HepG2 (cell line): Measurements from ENCODE around the gene ZFHX3. TPM values are rescaled to one million over a fixed set of nuclear protein-coding genes. Genes with fewer than 3 reads are reported as not detected.

Source experiments
- AGO1 ChIP-seq: fragments of 200-400 bp; formaldehyde crosslinking; IDR thresholded peaks from 2 replicates; pipeline ENCODE4 v1.6.1; 2017; ENCODE audit warnings: mild to moderate bottlenecking, low read depth, low read length, moderate library complexity; ENCODE audit not compliant: poor library complexity, severe bottlenecking
- AKAP8 ChIP-seq: sonication (generic); formaldehyde crosslinking; IDR thresholded peaks from 2 replicates; pipeline ENCODE4 v1.5.1; 2020; ENCODE audit warnings: mild to moderate bottlenecking, missing genetic modification reagents
- ELF3 ChIP-seq: IDR thresholded peaks from 2 replicates; pipeline ENCODE4 v1.6.1; 2016; ENCODE audit warnings: missing genetic modification reagents, missing compliant biosample characterization
- FOSL2 ChIP-seq: sonication (generic); formaldehyde crosslinking; IDR thresholded peaks from 2 replicates; pipeline ENCODE4 v1.4.0; 2020; ENCODE audit warnings: missing genetic modification reagents
- FOXP1 ChIP-seq, 2 experiments: fragments of 450-650 bp in 1 of 2; IDR thresholded peaks; 2 replicates each; pipeline ENCODE4 v1.6.1; 2017 to 2018; ENCODE audit warnings: antibody characterized with exemption in 1 of 2
- HMG20A ChIP-seq: IDR thresholded peaks from 2 replicates; pipeline ENCODE4 v1.6.1; 2016; ENCODE audit warnings: borderline replicate concordance
- JUND ChIP-seq: sonication (generic); formaldehyde crosslinking; IDR thresholded peaks from 2 replicates; pipeline ENCODE4 v1.8.0; 2022; ENCODE audit warnings: mild to moderate bottlenecking, missing genetic modification reagents
- KAT8 ChIP-seq: IDR thresholded peaks from 2 replicates; pipeline ENCODE4 v1.6.1; 2016; ENCODE audit warnings: missing genetic modification reagents, missing compliant biosample characterization
- NR2F6 ChIP-seq, 2 experiments: IDR thresholded peaks; 2 replicates each; pipeline ENCODE4 v1.6.1; 2016; ENCODE audit warnings: antibody characterized with exemption in 1 of 2, mild to moderate bottlenecking in 1 of 2
- ZFP82 ChIP-seq: sonication (generic); formaldehyde crosslinking; IDR thresholded peaks from 2 replicates; pipeline ENCODE4 v1.5.1; 2020; ENCODE audit warnings: mild to moderate bottlenecking, missing genetic modification reagents, borderline replicate concordance
- ZNF225 ChIP-seq: sonication (generic); formaldehyde crosslinking; IDR thresholded peaks from 2 replicates; pipeline ENCODE4 v1.4.0; 2020; ENCODE audit warnings: mild to moderate bottlenecking, missing genetic modification reagents
- ZNF234 ChIP-seq: sonication (generic); formaldehyde crosslinking; conservative IDR thresholded peaks from 2 replicates; pipeline ENCODE4 v1.5.1; 2020; ENCODE audit warnings: mild to moderate bottlenecking, missing genetic modification reagents
- ZNF292 ChIP-seq: sonication (generic); formaldehyde crosslinking; IDR thresholded peaks from 2 replicates; pipeline ENCODE4 v1.8.1; 2022; ENCODE audit warnings: mild to moderate bottlenecking, low read depth, missing genetic modification reagents, borderline replicate concordance
- ZNF484 ChIP-seq: sonication (generic); formaldehyde crosslinking; IDR thresholded peaks from 2 replicates; pipeline ENCODE4 v1.5.1; 2020; ENCODE audit warnings: mild to moderate bottlenecking, low read depth, missing genetic modification reagents, borderline replicate concordance
- ZNF574 ChIP-seq: sonication (generic); formaldehyde crosslinking; IDR thresholded peaks from 2 replicates; pipeline ENCODE4 v1.4.0; 2020; ENCODE audit warnings: missing genetic modification reagents
- ZNF615 ChIP-seq: sonication (generic); formaldehyde crosslinking; IDR thresholded peaks from 2 replicates; pipeline ENCODE4 v1.5.0; 2020; ENCODE audit warnings: mild to moderate bottlenecking, missing genetic modification reagents, borderline replicate concordance
- ZNF879 ChIP-seq: sonication (generic); formaldehyde crosslinking; IDR thresholded peaks from 2 replicates; pipeline ENCODE4 v1.8.1; 2023; ENCODE audit warnings: missing genetic modification reagents
- ZSCAN30 ChIP-seq: sonication (generic); formaldehyde crosslinking; IDR thresholded peaks from 2 replicates; pipeline ENCODE4 v1.5.0; 2020; ENCODE audit warnings: mild to moderate bottlenecking, missing genetic modification reagents
- polyA plus RNA-seq, 8 experiments: library from polyadenylated mRNA; depleted of rRNA in 3 of 8; stranded (reverse) in 7 of 8; unstranded in 1 of 8; fragments of >200 nt; fragmentation: Illumina TruSeq in 4 of 8; extraction: Trizol in 4 of 8; gene quantifications; 2 replicates each; pipeline versions ENCODE4 v1.2.1 to v1.2.3, GENCODE V29; 2011 to 2016; ENCODE audit warnings: low read depth in 4 of 8, missing spikeins in 1 of 8, mixed read lengths in 1 of 8; ENCODE audit not compliant: insufficient read depth in 1 of 8
- total RNA-seq, 5 experiments: library from RNA; depleted of rRNA; stranded (reverse); fragments of >200 nt; fragmentation: Illumina TruSeq; extraction: Trizol; gene quantifications; 2 replicates each; pipeline ENCODE4 v1.2.3, GENCODE V29; 2016; ENCODE audit warnings: low read depth in 1 of 5
- TF ChIP-seq, protein P1 (sequence below): sonication (generic); formaldehyde crosslinking; IDR thresholded peaks from 2 replicates; pipeline ENCODE4 v1.4.0; 2020; ENCODE audit warnings: mild to moderate bottlenecking, missing genetic modification reagents

ZFHX3 gene
- total and polyA plus RNA-seq, 2 of the 13 experiments (the other 11 are each of a cell fraction or from before 2014, with no cell fraction given): 5.0 to 6.0 TPM

DNA sequence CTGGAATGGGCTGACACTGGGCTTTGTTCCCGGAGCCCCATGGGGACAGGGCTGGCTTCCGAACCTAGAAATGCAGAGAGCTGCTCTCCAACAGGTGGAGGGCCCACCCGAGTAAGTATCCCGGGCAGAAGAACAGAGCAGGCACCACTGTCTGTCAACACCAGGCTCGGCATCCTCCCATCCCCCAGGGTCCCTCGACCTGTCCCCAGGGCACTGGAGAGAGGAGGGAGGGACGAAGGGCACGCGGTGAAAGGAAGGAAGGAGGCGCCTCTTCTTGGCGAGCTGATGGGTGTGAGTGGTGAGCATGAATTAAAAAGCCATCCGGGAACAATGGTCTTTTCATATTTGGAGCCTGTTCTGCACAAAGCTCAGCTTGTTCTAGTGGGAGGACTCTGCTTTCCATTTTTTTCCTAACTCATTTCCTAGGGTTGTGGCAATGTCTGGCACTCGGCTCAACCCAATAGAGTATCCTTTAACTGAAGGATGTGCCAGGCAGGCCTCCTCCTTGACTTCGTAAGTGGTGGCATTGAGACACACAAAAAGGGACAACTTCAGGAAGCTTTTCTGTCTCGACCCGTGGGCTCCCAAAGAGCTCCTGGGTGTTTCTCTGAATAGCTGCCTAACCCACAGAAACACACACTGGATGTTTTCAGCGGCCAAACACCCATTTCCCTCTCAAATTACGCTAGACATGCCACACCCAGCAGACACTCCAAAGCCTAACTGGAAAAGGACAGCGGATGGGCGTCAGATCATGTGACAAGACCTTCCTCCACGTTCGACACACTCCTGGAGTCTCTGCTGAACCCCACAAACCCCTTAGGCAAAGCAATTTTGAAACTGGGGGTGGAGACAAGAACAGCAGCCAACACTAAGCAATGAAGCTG is 47.7 kb downstream of the ZFHX3 start (continued):
- TF ChIP-seq, protein P1, sequence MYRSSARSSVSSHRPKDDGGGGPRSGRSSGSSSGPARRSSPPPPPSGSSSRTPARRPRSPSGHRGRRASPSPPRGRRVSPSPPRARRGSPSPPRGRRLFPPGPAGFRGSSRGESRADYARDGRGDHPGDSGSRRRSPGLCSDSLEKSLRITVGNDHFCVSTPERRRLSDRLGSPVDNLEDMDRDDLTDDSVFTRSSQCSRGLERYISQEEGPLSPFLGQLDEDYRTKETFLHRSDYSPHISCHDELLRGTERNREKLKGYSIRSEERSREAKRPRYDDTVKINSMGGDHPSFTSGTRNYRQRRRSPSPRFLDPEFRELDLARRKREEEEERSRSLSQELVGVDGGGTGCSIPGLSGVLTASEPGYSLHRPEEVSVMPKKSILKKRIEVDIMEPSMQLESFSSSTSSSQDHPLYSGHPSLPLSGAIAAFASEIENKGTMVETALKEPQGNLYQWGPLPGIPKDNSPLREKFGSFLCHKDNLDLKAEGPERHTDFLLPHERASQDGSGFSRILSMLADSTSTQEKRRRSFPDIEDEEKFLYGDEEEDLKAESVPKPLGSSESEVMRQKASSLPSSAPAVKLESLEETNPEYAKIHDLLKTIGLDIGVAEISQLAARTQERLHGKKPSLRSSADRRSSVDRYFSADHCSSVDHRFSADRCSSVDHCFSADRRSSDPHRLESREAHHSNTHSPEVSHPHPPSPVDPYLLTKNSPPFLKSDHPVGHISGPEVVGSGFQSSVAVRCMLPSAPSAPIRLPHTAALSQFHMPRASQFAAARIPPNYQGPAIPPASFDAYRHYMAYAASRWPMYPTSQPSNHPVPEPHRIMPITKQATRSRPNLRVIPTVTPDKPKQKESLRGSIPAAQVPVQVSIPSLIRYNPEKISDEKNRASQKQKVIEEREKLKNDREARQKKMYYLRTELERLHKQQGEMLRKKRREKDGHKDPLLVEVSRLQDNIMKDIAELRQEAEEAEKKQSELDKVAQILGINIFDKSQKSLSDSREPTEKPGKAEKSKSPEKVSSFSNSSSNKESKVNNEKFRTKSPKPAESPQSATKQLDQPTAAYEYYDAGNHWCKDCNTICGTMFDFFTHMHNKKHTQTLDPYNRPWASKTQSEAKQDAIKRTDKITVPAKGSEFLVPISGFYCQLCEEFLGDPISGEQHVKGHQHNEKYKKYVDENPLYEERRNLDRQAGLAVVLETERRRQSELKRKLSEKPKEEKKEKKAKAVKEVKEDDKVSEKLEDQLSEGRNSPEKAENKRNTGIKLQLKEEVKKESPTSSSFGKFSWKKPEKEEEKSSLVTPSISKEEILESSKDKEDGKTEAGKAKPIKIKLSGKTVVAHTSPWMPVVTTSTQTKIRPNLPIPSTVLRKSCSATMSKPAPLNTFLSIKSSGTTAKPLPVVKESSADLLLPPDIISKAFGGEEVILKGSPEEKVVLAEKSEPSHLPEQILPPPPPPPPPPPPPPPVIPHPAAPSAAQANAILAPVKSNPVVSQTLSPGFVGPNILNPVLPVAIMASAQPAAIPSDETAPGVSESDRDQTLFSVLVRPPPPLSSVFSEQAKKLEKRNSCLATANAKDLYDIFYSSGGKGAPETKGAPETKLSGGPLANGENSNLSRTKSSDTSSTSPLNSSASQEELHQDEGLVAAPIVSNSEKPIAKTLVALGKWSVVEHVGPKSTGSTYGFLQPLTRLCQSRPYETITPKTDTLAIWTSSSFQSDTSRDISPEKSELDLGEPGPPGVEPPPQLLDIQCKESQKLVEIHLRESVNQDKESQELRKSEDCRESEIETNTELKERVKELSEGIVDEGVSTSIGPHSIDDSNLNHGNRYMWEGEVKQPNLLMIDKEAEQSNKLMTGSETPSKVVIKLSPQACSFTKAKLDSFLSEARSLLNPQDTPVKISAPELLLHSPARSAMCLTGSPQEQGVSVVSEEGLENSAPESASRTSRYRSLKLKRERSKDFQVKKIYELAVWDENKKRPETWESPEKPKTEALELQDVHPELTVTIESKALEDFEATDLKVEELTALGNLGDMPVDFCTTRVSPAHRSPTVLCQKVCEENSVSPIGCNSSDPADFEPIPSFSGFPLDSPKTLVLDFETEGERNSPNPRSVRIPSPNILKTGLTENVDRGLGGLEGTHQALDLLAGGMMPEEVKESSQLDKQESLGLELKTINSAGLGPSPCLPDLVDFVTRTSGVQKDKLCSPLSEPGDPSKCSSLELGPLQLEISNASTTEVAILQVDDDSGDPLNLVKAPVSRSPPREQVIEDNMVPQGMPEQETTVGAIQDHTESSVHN (CRISPR knock-in tag): no peak; the same call in 1 of the 2 replicates
- no peak for TF ChIP-seq HMG20A (CRISPR knock-in tag)
- peak; percentile 63 for TF ChIP-seq NR2F6 (IDR thresholded peaks at IDR 0.05)
- peak; percentile 80 for TF ChIP-seq NR2F6 (CRISPR knock-in tag; IDR thresholded peaks at IDR 0.05)
- TF ChIP-seq ELF3 (CRISPR knock-in tag): peak; percentile 43; the same call in 1 of the 2 replicates
- TF ChIP-seq AGO1: no peak
- TF ChIP-seq AKAP8 (CRISPR knock-in tag): no peak; the same call in 1 of the 2 replicates
- TF ChIP-seq FOXP1 (IDR thresholded peaks at IDR 0.05): no peak
- TF ChIP-seq FOXP1 (CRISPR knock-in tag; IDR thresholded peaks at IDR 0.05): 0 out of 2 replicates have a peak, but pooled peaks have one; percentile 21
- TF ChIP-seq ZNF484 (CRISPR knock-in tag): no peak
- TF ChIP-seq ZNF574 (CRISPR knock-in tag): no peak; the same call in none of the 2 replicates
- no peak; the same call in 1 of the 2 replicates for TF ChIP-seq KAT8 (CRISPR knock-in tag)
- TF ChIP-seq ZNF225: no peak
- no peak for TF ChIP-seq JUND (CRISPR knock-in tag)
- peak; percentile 76; the same call in 1 of the 2 replicates for TF ChIP-seq ZNF292 (CRISPR knock-in tag)
- peak; percentile 62 for TF ChIP-seq FOSL2 (CRISPR knock-in tag)
- TF ChIP-seq ZSCAN30 (CRISPR knock-in tag): no peak
- TF ChIP-seq ZNF879 (CRISPR knock-in tag): no peak
- TF ChIP-seq ZNF234 (CRISPR knock-in tag): no peak
- no peak for TF ChIP-seq ZNF615 (CRISPR knock-in tag)
- TF ChIP-seq ZFP82 (CRISPR knock-in tag): no peak
